Measurements from ENCODE around the gene MAP7.

GRCh38 chr6:136319732-136320131 is 230.5 kb downstream of the MAP7 start:
- TF ChIP-seq CTCF (conservative IDR thresholded peaks at IDR 0.05) = no peak
- no peak for TF ChIP-seq EZH2 (IDR thresholded peaks at IDR 0.05; ENCODE audit: low read depth)

Measured in PC-9 (cell line).